Measurements from ENCODE around the gene LBHD2. TPM values are rescaled to one million over a fixed set of nuclear protein-coding genes. Genes with fewer than 3 reads are reported as not detected.
A peak's percentile ranks its signal among the peaks of the same experiment; 100 is the strongest.

LBHD2 gene
- total and polyA plus RNA-seq, 4 donors, result 0.47 to 0.53 TPM; not detected in 2

GRCh38 chr14:103112400-103113243, 28.6 kb downstream of the LBHD2 start:
- peaks cover 20 to 61% (median 45%) of the 10 kb centered on the region in 4 donors for H3K4me1 ChIP-seq (ENCODE audit: control insufficient read depth in 4 of 4, insufficient read depth in 4 of 4, low read length in 3 of 4)
- 57% methylated on average over 11 of the region's 11 CpGs for WGBS

More at GRCh38 chr14:103112400-103113243, 28.6 kb downstream of the LBHD2 start:
- Histone ChIP-seq H3K9ac (ENCODE audit: low read depth in 1 of 2, low read length in 2 of 2) (no peak overlapping the region), H3K9me3 (ENCODE audit: control insufficient read depth in 4 of 4, low read length in 3 of 4) (no peaks in the 10 kb centered on the region), H3K36me3 (ENCODE audit: control insufficient read depth in 4 of 4, insufficient read depth in 3 of 4, low read depth in 1 of 4, low read length in 3 of 4) (peaks cover 0 to 3% (median 0%) of the 10 kb centered on the region in 4 donors), H3K4me3 (ENCODE audit: low read depth in 1 of 3, low read length in 3 of 3) (no peak overlapping the region), H3K27me3 (ENCODE audit: control insufficient read depth in 4 of 4, insufficient read depth in 4 of 4, low read length in 3 of 4) (no peaks in the 10 kb centered on the region), H3K27ac (ENCODE audit: low read depth in 1 of 2, low read length in 2 of 2) (peak overlapping the region; percentile 42 to 64)
- TF ChIP-seq ATF3 (IDR thresholded peaks at IDR 0.05) (no peak), MAX (IDR thresholded peaks at IDR 0.05) (no peak), NR2F2 (IDR thresholded peaks at IDR 0.05) (no peak), FOXA2 (IDR thresholded peaks at IDR 0.05) (no peak), SP1 (IDR thresholded peaks at IDR 0.05) (no peak), HNF4G (IDR thresholded peaks at IDR 0.05) (no peak), ZBTB33 (IDR thresholded peaks at IDR 0.05) (no peak), GABPA (IDR thresholded peaks at IDR 0.05 in 1 of 2, conservative IDR thresholded peaks at IDR 0.05 in 1 of 2) (no peak), CTCF (IDR thresholded peaks at IDR 0.05; ENCODE audit: low read depth, low read length, missing input control) (no peak), TAF1 (conservative IDR thresholded peaks at IDR 0.05) (no peak), RAD21 (IDR thresholded peaks at IDR 0.05) (no peak), REST (IDR thresholded peaks at IDR 0.05) (no peak), FOXA1 (IDR thresholded peaks at IDR 0.05) (no peak), YY1 (IDR thresholded peaks at IDR 0.05) (no peak), RXRA (IDR thresholded peaks at IDR 0.05) (no peak)
- no peak for DNase-seq (ENCODE audit: low spot score)
